A549 (cell line): Measurements from ENCODE around the gene GDF9. TPM values are rescaled to one million over a fixed set of nuclear protein-coding genes. Genes with fewer than 3 reads are reported as not detected.
"Not testable (repeated sequence)": the region's sequence is repeated elsewhere in the genome, so short reads cannot be mapped to it uniquely, and the experiment has no call there.

Experiments
- ATAC-seq, 2 experiments: fragments of 200-7000 bp in 1 of 2; fragments of >200 bp in 1 of 2; cut with Nextera tagmentation in 1 of 2; cut with Tn5 transposase in 1 of 2; 3 replicates each; pipeline versions ENCODE4 v1.8.0 to v1.9.1; 2018 to 2020; ENCODE audit warnings: mild to moderate bottlenecking in 1 of 2, moderate library complexity in 1 of 2
- CTCF ChIA-PET: fragments of 300-600 bp; sonication (Branson Sonifier 250); formaldehyde crosslinking; extraction: SDS; loops from one replicate; lab custom pipeline; 2021; ENCODE audit warnings: antibody characterized with exemption, inconsistent platforms; lab: Yijun Ruan, JAX
- POLR2A ChIA-PET: fragments of 350-600 bp; formaldehyde crosslinking; extraction: SDS; loops from one replicate; lab custom pipeline; 2021; ENCODE audit warnings: antibody characterized with exemption, inconsistent platforms; lab: Yijun Ruan, JAX
- DNase-seq, 2 experiments: peaks; one replicate each; pipeline versions ENCODE4 v3.0.0 to v3.0.0-alpha.2; 2011 to 2016; ENCODE audit warnings: low read depth in 1 of 2, low spot score in 1 of 2
- FAIRE-seq: peaks from 2 replicates; lab custom pipeline; 2011; peaks lifted over from hg19 to GRCh38; lab: Jason Lieb, UNC
- H3K27ac ChIP-seq, 2 experiments: fragments of >200 bp; sonication (Bioruptor Twin); formaldehyde crosslinking; 3 replicates each; pipeline ENCODE4 v1.5.1; 2016 to 2017
- H3K4me1 ChIP-seq: fragments of >200 bp; sonication (Bioruptor Twin); formaldehyde crosslinking; 3 replicates; pipeline ENCODE4 v1.6.1; 2016
- H3K4me2 ChIP-seq: fragments of >200 bp; sonication (Bioruptor Twin); formaldehyde crosslinking; 3 replicates; pipeline ENCODE4 v1.6.1; 2016
- H3K4me3 ChIP-seq: fragments of >200 bp; sonication (Bioruptor Twin); formaldehyde crosslinking; 3 replicates; pipeline ENCODE4 v1.5.1; 2016
- H3K9me3 ChIP-seq: fragments of >200 bp; sonication (Bioruptor Twin); formaldehyde crosslinking; 3 replicates; pipeline ENCODE4 v1.6.1; 2016
- CBX8 ChIP-seq: fragments of 200-600 bp; sonication (generic); IDR thresholded peaks from 2 replicates; pipeline ENCODE4 v1.6.1; 2016
- CHD2 ChIP-seq: fragments of 150-350 bp; IDR thresholded peaks from 2 replicates; pipeline ENCODE4 v1.6.1; 2014; ENCODE audit warnings: low read length; ENCODE audit not compliant: partially characterized antibody
- CHD4 ChIP-seq: fragments of 200-600 bp; sonication (generic); IDR thresholded peaks from 2 replicates; pipeline ENCODE4 v1.6.1; 2016; ENCODE audit warnings: antibody characterized with exemption, mild to moderate bottlenecking, borderline replicate concordance
- EHMT2 ChIP-seq: fragments of 200-600 bp; sonication (generic); IDR thresholded peaks from 2 replicates; pipeline ENCODE4 v1.6.1; 2016; ENCODE audit warnings: antibody characterized with exemption, low read depth, mild to moderate bottlenecking, moderate library complexity
- ELK1 ChIP-seq: fragments of 150-350 bp; IDR thresholded peaks from 2 replicates; pipeline ENCODE4 v1.6.1; 2014; ENCODE audit warnings: low read depth, mild to moderate bottlenecking, low read length
- EP300 ChIP-seq, 2 experiments: fragments of >200 bp; sonication (Bioruptor Twin); formaldehyde crosslinking; IDR thresholded peaks; 2 replicates in 1 of 2; 3 replicates in 1 of 2; pipeline ENCODE4 v1.6.1; 2016 to 2017
- FOSB ChIP-seq: fragments of 250-450 bp; sonication (Bioruptor Pico); IDR thresholded peaks from 2 replicates; pipeline ENCODE4 v1.5.0; 2020; ENCODE audit warnings: mild to moderate bottlenecking, moderate library complexity
- FOXS1 ChIP-seq: fragments of 250-450 bp; sonication (Bioruptor Pico); IDR thresholded peaks from 2 replicates; pipeline ENCODE4 v1.5.0; 2020; ENCODE audit warnings: mild to moderate bottlenecking, moderate library complexity
- GATA3 ChIP-seq: IDR thresholded peaks from 2 replicates; pipeline ENCODE4 v1.6.1; 2012; ENCODE audit warnings: borderline replicate concordance
- JUNB ChIP-seq: fragments of >200 bp; sonication (Bioruptor Twin); formaldehyde crosslinking; IDR thresholded peaks from 2 replicates; pipeline ENCODE4 v1.6.1; 2016
- KDM5A ChIP-seq: fragments of 200-600 bp; sonication (generic); IDR thresholded peaks from 2 replicates; pipeline ENCODE4 v1.6.1; 2016; ENCODE audit warnings: antibody characterized with exemption, mild to moderate bottlenecking
- MAFK ChIP-seq: fragments of 450-650 bp; IDR thresholded peaks from 2 replicates; pipeline ENCODE4 v1.6.1; 2014; ENCODE audit not compliant: partially characterized antibody
- MYC ChIP-seq: IDR thresholded peaks from 2 replicates; pipeline ENCODE4 v1.6.1; 2012; ENCODE audit warnings: mild to moderate bottlenecking, inconsistent platforms, low read length, improper control_type of control experiment, borderline replicate concordance
- NFE2L2 ChIP-seq: fragments of 150-350 bp; conservative IDR thresholded peaks from 2 replicates; pipeline ENCODE4 v1.6.1; 2014; ENCODE audit warnings: low read length
- NPAS2 ChIP-seq: fragments of 250-450 bp; sonication (Bioruptor Pico); IDR thresholded peaks from 2 replicates; pipeline ENCODE4 v1.8.0; 2022; ENCODE audit warnings: mild to moderate bottlenecking, moderate library complexity, borderline replicate concordance
- NR3C1 ChIP-seq: fragments of >200 bp; sonication (Bioruptor Twin); formaldehyde crosslinking; IDR thresholded peaks from 3 replicates; pipeline ENCODE4 v1.6.1; 2017
- RCOR1 ChIP-seq: fragments of 150-350 bp; IDR thresholded peaks from 2 replicates; pipeline ENCODE4 v1.6.1; 2014; ENCODE audit warnings: antibody characterized with exemption, low read length, low read depth
- REST ChIP-seq: fragments of 200-600 bp; sonication (generic); IDR thresholded peaks from 2 replicates; pipeline ENCODE4 v1.6.1; 2016; ENCODE audit warnings: antibody characterized with exemption, mild to moderate bottlenecking, moderate library complexity
- TP53 ChIP-seq: fragments of 250-450 bp; sonication (Bioruptor Pico); IDR thresholded peaks from 2 replicates; pipeline ENCODE4 v1.5.0; 2021; ENCODE audit warnings: mild to moderate bottlenecking, moderate library complexity
- ZC3H11A ChIP-seq: fragments of 450-650 bp; IDR thresholded peaks from 2 replicates; pipeline ENCODE4 v1.6.1; 2014; ENCODE audit warnings: antibody characterized with exemption, mild to moderate bottlenecking
- WGBS: methylation state at CpG from one replicate; pipeline ENCODE4 v1.1.6; 2017; ENCODE audit errors: missing lambda C conversion rate; 5-methylcytosine and 5-hydroxymethylcytosine counted together
- polyA plus RNA-seq, 4 experiments: library from polyadenylated mRNA; depleted of rRNA in 3 of 4; stranded (reverse); fragments of >200 nt; fragmentation: RNase III in 1 of 4; extraction: RNeasy Plus Mini Kit Qiagen cat#74134 plus additional on column Dnase treatment in 1 of 4; gene quantifications; 2 replicates in 3 of 4; 3 replicates in 1 of 4; pipeline ENCODE4 v1.2.3, GENCODE V29; 2011 to 2017

The GDF9 gene
- polyA plus RNA-seq, 2 of the 4 experiments (the other 2 are of a cell fraction) = 0.49 to 0.85 TPM

- CTCF ChIA-PET = interaction anchor here (0.8 to 2.1 kb wide), 5 partner anchors 9 to 47 kb away, joined by 3 to 10 read pairs (median 4); partner anchors contain the start of gene SHROOM1
- DNase-seq, H3K9me3 ChIP-seq, ATAC-seq, H3K4me1 ChIP-seq, FAIRE-seq, H3K27ac ChIP-seq, H3K4me2 ChIP-seq, H3K4me3 ChIP-seq: not testable (repeated sequence)
- WGBS = 88% methylated on average over 5 of the region's 5 CpGs
- POLR2A ChIA-PET = interaction anchor here (0.6 kb wide), 1 partner anchor 35 kb away, joined by 9 read pairs; no protein-coding TSS in a partner anchor
Observed at GRCh38 chr5:132854992-132855391, 11.3 kb downstream of the GDF9 start.

GRCh38 chr5:132854301-132854700 lies 12.0 kb downstream of the GDF9 start:
- no peak for FAIRE-seq
- no peaks in the 10 kb centered on the region for H3K9me3 ChIP-seq
- no peak overlapping the region for H3K27ac ChIP-seq
- H3K4me3 ChIP-seq = no peak overlapping the region
- H3K4me1 ChIP-seq = no peaks in the 10 kb centered on the region
- no peak for ATAC-seq
- ChIA-PET POLR2A (no interaction called here), CTCF (interaction anchor here (0.6 to 2.1 kb wide), 5 partner anchors 10 to 34 kb away, joined by 3 to 10 read pairs (median 4); partner anchors contain the start of gene SHROOM1)
- 64% methylated on average over 3 of the region's 3 CpGs for WGBS
- no peak for TF ChIP-seq REST
- TF ChIP-seq EP300 (IDR thresholded peaks at IDR 0.05) = no peak
- no peak for TF ChIP-seq TP53 (CRISPR knock-in tag)
- TF ChIP-seq MYC = no peak
- TF ChIP-seq NR3C1 = no peak
- no peak for TF ChIP-seq EHMT2
- TF ChIP-seq CHD4 = no peak
- no peak for TF ChIP-seq MAFK
- TF ChIP-seq CHD2 = no peak
- no peak for TF ChIP-seq FOSB (CRISPR knock-in tag)
- no peak overlapping the region for H3K4me2 ChIP-seq
- DNase-seq = no peak

GRCh38 chr5:132853790-132854189 lies 12.5 kb downstream of the GDF9 start:
- FAIRE-seq = no peak
- Histone ChIP-seq H3K27ac (no peak overlapping the region), H3K4me3 (no peak overlapping the region), H3K9me3 (no peaks in the 10 kb centered on the region), H3K4me1 (no peaks in the 10 kb centered on the region), H3K4me2 (no peak overlapping the region)
- TF ChIP-seq JUNB (no peak), EHMT2 (no peak), RCOR1 (no peak), CBX8 (no peak)
- DNase-seq = no peak
- WGBS = 11% methylated on average over 1 of the region's 1 CpG
- POLR2A ChIA-PET = no interaction called here
- ATAC-seq = no peak
- CTCF ChIA-PET = interaction anchor here (1.0 to 2.1 kb wide), 4 partner anchors 11 to 33 kb away, joined by 3 to 10 read pairs (median 6); partner anchors contain the start of gene SHROOM1

- TF ChIP-seq KDM5A (no peak), ZC3H11A (no peak), NFE2L2 (no peak), FOXS1 (CRISPR knock-in tag) (no peak), ELK1 (no peak), TP53 (CRISPR knock-in tag) (no peak), NPAS2 (CRISPR knock-in tag) (no peak), GATA3 (no peak)
- no peak for DNase-seq
- POLR2A ChIA-PET = no interaction called here
- Histone ChIP-seq H3K27ac (no peak overlapping the region), H3K9me3 (no peaks in the 10 kb centered on the region), H3K4me1 (no peaks in the 10 kb centered on the region), H3K4me3 (no peak overlapping the region), H3K4me2 (no peak overlapping the region)
- FAIRE-seq = no peak
- whole genome bisulfite sequencing = 63% methylated on average over 3 of the region's 3 CpGs
- CTCF ChIA-PET = interaction anchor here (1.3 to 3.5 kb wide), 4 partner anchors 7 to 33 kb away, joined by 3 to 13 read pairs (median 8); partner anchors contain the start of gene SHROOM1
- ATAC-seq = no peak
Observed at GRCh38 chr5:132853323-132853722, 12.9 kb downstream of the GDF9 start.
